Glomerular visceral epithelial cell (primary cell): ENCODE results near the gene LDB2.

Experiments used
- DNase-seq: peaks from one replicate; pipeline ENCODE4 v3.0.0-alpha.2; 2016; ENCODE audit errors: extremely low spot score

LDB2 gene

GRCh38 chr4:16483540-16483939 lies 414.9 kb downstream of the LDB2 start:
- no peak for DNase-seq

GRCh38 chr4:16480011-16480410 lies 418.4 kb downstream of the LDB2 start:
- DNase-seq, result no peak

GRCh38 chr4:16472537-16472936 lies 425.9 kb downstream of the LDB2 start:
- no peak for DNase-seq

GRCh38 chr4:16467061-16467460 lies 431.4 kb downstream of the LDB2 start:
- DNase-seq, result no peak

GRCh38 chr4:16466581-16466980 lies 431.9 kb downstream of the LDB2 start:
- no peak for DNase-seq

- no peak for DNase-seq
Observed at GRCh38 chr4:16464651-16465050, 433.8 kb downstream of the LDB2 start.

GRCh38 chr4:16462656-16463055 lies 435.8 kb downstream of the LDB2 start:
- DNase-seq, result no peak

GRCh38 chr4:16461362-16461761 lies 437.1 kb downstream of the LDB2 start:
- DNase-seq, result no peak

- no peak for DNase-seq
Observed at GRCh38 chr4:16457944-16458343, 440.5 kb downstream of the LDB2 start.
